Ascending aorta (tissue), 2 donors: Measurements from ENCODE around the gene TMEM19. TPM values are rescaled to one million over a fixed set of nuclear protein-coding genes. Genes with fewer than 3 reads are reported as not detected.
"Not testable (repeated sequence)": the region's sequence is repeated elsewhere in the genome, so short reads cannot be mapped to it uniquely, and the experiment has no call there.

Source experiments
- DNase-seq, 2 donors: peaks; one replicate each; pipeline ENCODE4 v3.0.0-alpha.2; 2019; ENCODE audit warnings: low spot score in 2 of 2
- H3K27ac ChIP-seq, 2 donors: fragments of 200-600 bp; sonication (generic); one replicate each; pipeline ENCODE4 v1.5.1; 2016 to 2017; ENCODE audit warnings: mild to moderate bottlenecking in 1 of 2
- H3K27me3 ChIP-seq: fragments of 200-600 bp; sonication (generic); one replicate; pipeline ENCODE4 v1.5.1; 2017
- H3K36me3 ChIP-seq, 2 donors: fragments of 200-600 bp; sonication (generic); one replicate each; pipeline ENCODE4 v1.5.1; 2016
- H3K4me1 ChIP-seq, 2 donors: fragments of 200-600 bp; sonication (generic); one replicate each; pipeline ENCODE4 v1.5.1; 2016 to 2017; ENCODE audit warnings: mild to moderate bottlenecking in 1 of 2
- H3K4me3 ChIP-seq, 2 donors: fragments of 200-600 bp; sonication (generic); one replicate each; pipeline ENCODE4 v1.5.1; 2016 to 2017; ENCODE audit warnings: mild to moderate bottlenecking in 1 of 2
- H3K9me3 ChIP-seq, 2 donors: fragments of 200-600 bp; sonication (generic); one replicate each; pipeline ENCODE4 v1.5.1; 2016
- intact Hi-C: fragments of 100-400 bp; cut with DNase I; formaldehyde crosslinking; loops from one replicate; pipeline ENCODE4 v1.15.1; 2023
- total RNA-seq: library from RNA; depleted of rRNA; stranded (reverse); fragments of >200 nt; gene quantifications from one replicate; pipeline ENCODE4 v1.1.0, GENCODE V29; 2016
- TF ChIP-seq, protein P1 (sequence below), 3 experiments: fragments of 200-600 bp in 2 of 3; fragments of 450-650 bp in 1 of 3; sonication (generic) in 2 of 3; IDR thresholded peaks; one replicate each; pipeline ENCODE4 v1.5.1; 2016 to 2019; ENCODE audit warnings: antibody characterized with exemption in 3 of 3, mild to moderate bottlenecking in 1 of 3, moderate library complexity in 1 of 3

Gene TMEM19
- total RNA-seq, 1 donor from 2014 or later = 14.5 TPM

DNA sequence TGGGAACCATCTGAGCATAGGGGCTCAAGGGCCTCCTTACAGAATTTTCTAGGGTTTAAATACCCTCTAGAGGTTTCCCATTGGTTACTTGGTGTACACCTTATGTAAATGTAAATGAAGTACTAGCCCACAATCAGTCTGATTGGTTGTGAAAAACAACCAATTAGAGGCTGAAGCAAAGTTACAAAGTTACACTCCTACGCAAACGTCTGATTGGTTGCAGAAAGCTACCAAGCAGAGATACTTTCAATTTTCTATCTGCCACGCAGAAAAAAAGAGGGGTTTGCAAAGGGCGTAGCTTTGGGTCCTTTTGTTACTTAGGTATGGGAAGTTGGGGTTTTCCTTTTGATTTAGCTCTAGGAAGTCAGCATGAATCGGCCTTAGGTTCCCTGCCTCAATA is 1.8 kb upstream of the TMEM19 start:
- no peak overlapping the region for H3K4me3 ChIP-seq
- DNase-seq = no peak
- intact Hi-C loops = no loop called here

DNA sequence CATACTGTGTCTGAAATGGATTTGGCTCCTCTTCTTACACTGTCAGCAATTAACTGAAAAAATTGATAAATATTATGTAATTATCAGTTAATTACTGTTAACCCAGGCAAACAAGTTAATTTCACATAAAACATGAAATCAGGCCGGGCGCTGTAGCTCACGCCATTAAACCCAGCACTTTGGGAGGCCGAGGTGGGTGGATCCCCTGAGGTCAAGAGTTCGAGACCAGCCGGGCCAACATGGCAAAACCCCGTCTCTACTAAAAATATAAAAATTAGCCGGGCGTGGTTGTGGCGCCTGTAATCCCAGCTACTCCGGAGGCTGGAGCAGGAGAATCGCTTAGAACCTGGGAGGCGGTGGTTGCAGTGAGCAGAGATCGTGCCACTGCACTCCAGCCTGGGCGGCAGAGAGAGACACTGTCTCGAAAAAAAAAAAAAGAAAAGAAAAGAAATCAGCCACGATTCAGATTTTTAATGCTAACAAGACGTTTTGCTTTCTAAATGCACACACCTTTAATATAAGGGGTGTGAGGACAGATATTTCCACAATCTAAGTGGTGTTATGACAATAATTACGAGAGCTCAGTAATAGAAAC is 473 bp upstream of the TMEM19 start:
- peak overlapping the region; percentile 68 to 92 for H3K4me3 ChIP-seq
- no peaks in the 10 kb centered on the region for H3K27me3 ChIP-seq
- no peak for DNase-seq
- TF ChIP-seq, protein P1, sequence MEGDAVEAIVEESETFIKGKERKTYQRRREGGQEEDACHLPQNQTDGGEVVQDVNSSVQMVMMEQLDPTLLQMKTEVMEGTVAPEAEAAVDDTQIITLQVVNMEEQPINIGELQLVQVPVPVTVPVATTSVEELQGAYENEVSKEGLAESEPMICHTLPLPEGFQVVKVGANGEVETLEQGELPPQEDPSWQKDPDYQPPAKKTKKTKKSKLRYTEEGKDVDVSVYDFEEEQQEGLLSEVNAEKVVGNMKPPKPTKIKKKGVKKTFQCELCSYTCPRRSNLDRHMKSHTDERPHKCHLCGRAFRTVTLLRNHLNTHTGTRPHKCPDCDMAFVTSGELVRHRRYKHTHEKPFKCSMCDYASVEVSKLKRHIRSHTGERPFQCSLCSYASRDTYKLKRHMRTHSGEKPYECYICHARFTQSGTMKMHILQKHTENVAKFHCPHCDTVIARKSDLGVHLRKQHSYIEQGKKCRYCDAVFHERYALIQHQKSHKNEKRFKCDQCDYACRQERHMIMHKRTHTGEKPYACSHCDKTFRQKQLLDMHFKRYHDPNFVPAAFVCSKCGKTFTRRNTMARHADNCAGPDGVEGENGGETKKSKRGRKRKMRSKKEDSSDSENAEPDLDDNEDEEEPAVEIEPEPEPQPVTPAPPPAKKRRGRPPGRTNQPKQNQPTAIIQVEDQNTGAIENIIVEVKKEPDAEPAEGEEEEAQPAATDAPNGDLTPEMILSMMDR (IDR thresholded peaks at IDR 0.05) = no peak
- H3K4me1 ChIP-seq = peaks cover 0 to 10% of the 10 kb centered on the region in 2 donors
- peak overlapping the region; percentile 73 to 81 for H3K27ac ChIP-seq
- intact Hi-C loops = loop anchor here (5.0 kb wide), 1 partner anchor 157 kb away; no protein-coding TSS in a partner anchor
- no peaks in the 10 kb centered on the region for H3K36me3 ChIP-seq
- no peaks in the 10 kb centered on the region for H3K9me3 ChIP-seq

More for the DNA sequence above, 1.8 kb upstream of the TMEM19 start:
- H3K27me3 ChIP-seq = no peaks in the 10 kb centered on the region
- no peaks in the 10 kb centered on the region for H3K36me3 ChIP-seq
- H3K27ac ChIP-seq = no peak overlapping the region
- H3K4me1 ChIP-seq = peaks cover 0 to 10% of the 10 kb centered on the region in 2 donors
- TF ChIP-seq, protein P1 (IDR thresholded peaks at IDR 0.05) = no peak
- no peaks in the 10 kb centered on the region for H3K9me3 ChIP-seq

DNA sequence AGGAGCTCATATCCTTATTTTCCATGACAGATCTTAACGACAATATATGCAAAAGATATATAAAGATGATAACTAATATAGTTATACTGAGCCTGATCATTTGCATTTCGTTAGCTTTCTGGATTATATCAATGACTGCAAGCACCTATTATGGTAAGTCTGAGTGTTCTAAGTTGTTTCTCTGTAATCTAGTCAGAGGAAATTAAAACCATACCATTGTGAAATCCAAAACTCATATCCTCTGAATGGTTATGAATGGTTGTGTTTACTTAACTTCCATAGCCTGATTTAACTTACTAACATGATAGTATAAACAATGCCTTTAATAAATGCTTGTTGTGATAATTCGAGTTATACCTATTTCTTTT is 760 bp downstream of the TMEM19 start:
- peaks cover 0 to 10% of the 10 kb centered on the region in 2 donors for H3K4me1 ChIP-seq
- intact Hi-C loops = loop anchor here (1.0 to 5.0 kb wide), 3 partner anchors 23 to 156 kb away; partner anchors contain the start of genes RAB21 and ZFC3H1
- no peaks in the 10 kb centered on the region for H3K27me3 ChIP-seq
- H3K27ac ChIP-seq = peak overlapping the region; percentile 73 to 81
- no peak for DNase-seq
- TF ChIP-seq, protein P1 (IDR thresholded peaks at IDR 0.05) = no peak
- H3K9me3 ChIP-seq = no peaks in the 10 kb centered on the region
- peak overlapping the region; percentile 68 to 92 for H3K4me3 ChIP-seq
- no peaks in the 10 kb centered on the region for H3K36me3 ChIP-seq

DNA sequence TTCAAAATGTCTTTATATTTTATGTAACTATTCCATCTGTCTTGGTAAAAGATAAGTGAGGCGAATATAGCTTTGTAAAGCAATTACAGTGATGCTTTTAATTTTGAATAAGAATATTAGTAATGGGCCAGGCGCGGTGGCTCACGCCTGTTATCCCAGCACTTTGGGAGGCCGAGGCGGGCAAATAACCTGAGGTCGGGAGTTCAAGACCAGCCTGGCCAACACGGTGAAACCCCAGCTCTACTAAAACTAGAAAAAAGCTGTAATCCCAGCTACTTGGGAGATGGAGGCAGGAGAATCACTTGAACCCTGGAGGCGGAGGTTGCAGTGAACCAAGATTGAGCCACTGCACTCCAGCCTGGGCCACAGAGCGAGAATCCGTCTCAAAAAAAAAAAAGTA is 1.3 kb downstream of the TMEM19 start:
- peak overlapping the region in 1 of 2 donors; percentile 30 for H3K27ac ChIP-seq
- not testable (repeated sequence) for H3K27me3 ChIP-seq

DNA sequence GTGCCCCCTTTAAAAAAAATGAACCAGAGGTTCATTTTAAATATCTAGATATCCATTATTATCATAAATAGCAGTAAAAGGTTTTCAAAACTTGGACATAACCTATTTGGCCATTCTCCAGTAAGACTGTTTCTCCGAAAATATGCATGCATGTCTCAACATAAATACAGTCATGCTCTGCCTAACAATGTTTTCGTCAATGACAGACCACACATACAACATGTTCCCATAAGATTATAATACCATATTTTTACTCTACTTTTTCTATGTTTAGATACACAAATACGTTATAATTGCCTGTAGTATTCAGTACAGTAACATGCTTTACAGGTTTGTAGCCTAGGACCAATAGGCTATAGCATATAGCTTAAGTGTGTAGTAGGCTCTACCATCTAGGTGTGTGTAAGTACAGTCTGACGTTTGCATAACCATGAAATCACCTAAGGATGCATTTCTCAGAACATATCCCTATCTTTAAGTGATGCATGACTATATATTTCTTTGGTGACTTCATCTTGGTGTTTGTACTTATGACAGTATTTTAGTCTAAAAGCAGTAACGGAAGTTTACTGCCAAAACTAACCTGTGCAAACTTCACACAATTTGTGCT is 3.2 kb downstream of the TMEM19 start:
- intact Hi-C loops = loop anchor here (5.0 kb wide), 1 partner anchor 153 kb away; no protein-coding TSS in a partner anchor
- no peaks in the 10 kb centered on the region for H3K36me3 ChIP-seq
- H3K9me3 ChIP-seq = no peaks in the 10 kb centered on the region
- H3K4me1 ChIP-seq = peaks cover 0 to 10% of the 10 kb centered on the region in 2 donors
- H3K27ac ChIP-seq = no peak overlapping the region
- DNase-seq = no peak
- TF ChIP-seq, protein P1 (IDR thresholded peaks at IDR 0.05) = no peak
- no peaks in the 10 kb centered on the region for H3K27me3 ChIP-seq
- H3K4me3 ChIP-seq = no peak overlapping the region

More for the DNA sequence above, 1.3 kb downstream of the TMEM19 start:
- not testable (repeated sequence) for H3K36me3 ChIP-seq, H3K4me1 ChIP-seq, H3K9me3 ChIP-seq, DNase-seq
- H3K4me3 ChIP-seq = peak overlapping the region; percentile 68 to 92
- intact Hi-C loops = loop anchor here (2.0 to 5.0 kb wide), 2 partner anchors 68 to 155 kb away; partner anchors contain the start of gene RAB21

DNA sequence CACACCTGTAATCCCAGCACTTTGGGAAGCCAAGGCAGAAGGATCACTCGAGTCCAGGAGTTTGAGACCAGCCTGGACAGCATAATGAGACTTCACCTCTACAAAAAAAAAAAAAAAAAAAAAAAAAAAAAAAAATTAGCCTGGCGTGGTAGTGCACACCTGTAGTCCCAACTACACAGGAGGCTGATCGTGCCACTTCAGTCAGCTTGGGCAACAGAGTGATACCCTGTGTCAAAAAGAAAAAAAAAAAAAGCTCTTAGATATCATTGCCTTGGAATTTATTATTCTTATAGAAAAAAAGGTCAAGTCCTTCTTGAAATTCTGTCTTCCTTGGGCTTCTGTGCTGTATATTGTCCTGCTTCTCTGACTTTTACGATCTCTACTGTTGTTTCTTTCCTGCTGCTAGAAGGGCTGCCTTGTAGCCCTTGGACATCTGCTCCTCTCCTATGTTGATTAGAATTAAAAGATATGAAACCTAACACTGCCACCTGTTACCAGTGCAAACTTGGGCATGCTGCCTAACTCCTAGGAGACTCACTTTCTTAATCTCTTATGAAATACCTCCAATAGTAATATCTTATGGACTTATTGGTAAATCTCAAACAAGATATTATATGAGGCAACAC is 5.7 kb downstream of the TMEM19 start:
- intact Hi-C loops = no loop called here

More for the DNA sequence above, 5.7 kb downstream of the TMEM19 start:
- Histone ChIP-seq H3K27ac (no peak overlapping the region), H3K36me3 (no peaks in the 10 kb centered on the region), H3K27me3 (no peaks in the 10 kb centered on the region), H3K4me1 (peaks cover 0 to 13% of the 10 kb centered on the region in 2 donors), H3K9me3 (no peaks in the 10 kb centered on the region), H3K4me3 (no peak overlapping the region)
- no peak for DNase-seq
- TF ChIP-seq, protein P1 (IDR thresholded peaks at IDR 0.05) = no peak
